ENCODE measurements around the gene FKBP5. TPM values are rescaled to one million over a fixed set of nuclear protein-coding genes. Genes with fewer than 3 reads are reported as not detected.

Gene FKBP5
- total and polyA plus RNA-seq, 8 donors: 68.1 to 209 (median 110) TPM

GRCh38 chr6:35668096-35668495 lies 20.6 kb downstream of the FKBP5 start:
- 84 to 96% (median 88%) methylated on average over 2 of the region's 2 CpGs for WGBS, 5 donors
- Histone ChIP-seq H3K4me3 (peak overlapping the region in 1 of 4 donors; percentile 14), H3K36me3 (peaks cover 2 to 48% (median 40%) of the 10 kb centered on the region in 4 donors), H3K27me3 (no peaks in the 10 kb centered on the region), H3K9me3 (no peaks in the 10 kb centered on the region), H3K4me1 (peaks cover 38 to 98% (median 69%) of the 10 kb centered on the region in 4 donors), H3K27ac (no peak overlapping the region)
- peak in 1 of 2 donors; percentile 20 for DNase-seq
- intact Hi-C loops (cut with DNase I; ENCODE audit: low total_unique reads): no loop called here
- TF ChIP-seq POLR2A (IDR thresholded peaks at IDR 0.05): no peak
- TF ChIP-seq CTCF (IDR thresholded peaks at IDR 0.05): no peak
- no peak for TF ChIP-seq POLR2AphosphoS5 (IDR thresholded peaks at IDR 0.05)

- Histone ChIP-seq H3K4me1 (peaks cover 47 to 92% (median 73%) of the 10 kb centered on the region in 4 donors), H3K9me3 (no peaks in the 10 kb centered on the region), H3K36me3 (peaks cover 0 to 29% (median 22%) of the 10 kb centered on the region in 4 donors), H3K27ac (no peak overlapping the region), H3K4me3 (no peak overlapping the region), H3K27me3 (no peaks in the 10 kb centered on the region)
- TF ChIP-seq POLR2A (IDR thresholded peaks at IDR 0.05): no peak
- TF ChIP-seq CTCF (IDR thresholded peaks at IDR 0.05): no peak
- TF ChIP-seq POLR2AphosphoS5 (IDR thresholded peaks at IDR 0.05): no peak
- TF ChIP-seq EP300 (IDR thresholded peaks at IDR 0.05): no peak
- intact Hi-C loops (cut with DNase I; ENCODE audit: low total_unique reads): no loop called here
- 71 to 85% (median 82%) methylated on average over 3 of the region's 3 CpGs for WGBS, 5 donors
- no peak for DNase-seq
Observed at GRCh38 chr6:35665573-35665972, 23.1 kb downstream of the FKBP5 start.

- H3K9me3 ChIP-seq: no peaks in the 10 kb centered on the region
- DNase-seq: no peak
- no peak overlapping the region for H3K4me3 ChIP-seq
- H3K27me3 ChIP-seq: no peaks in the 10 kb centered on the region
- peaks cover 47 to 86% (median 69%) of the 10 kb centered on the region in 4 donors for H3K4me1 ChIP-seq
- intact Hi-C loops (cut with DNase I; ENCODE audit: low total_unique reads): no loop called here
- TF ChIP-seq POLR2AphosphoS5 (IDR thresholded peaks at IDR 0.05): no peak
- no peak for TF ChIP-seq CTCF (IDR thresholded peaks at IDR 0.05)
- WGBS, 5 donors: 54 to 79% (median 65%) methylated on average over 3 of the region's 3 CpGs
- peaks cover 0 to 22% (median 17%) of the 10 kb centered on the region in 4 donors for H3K36me3 ChIP-seq
- no peak overlapping the region for H3K27ac ChIP-seq
Observed at GRCh38 chr6:35664945-35665344, 23.8 kb downstream of the FKBP5 start.

- WGBS, 5 donors: 65 to 73% (median 69%) methylated on average over 7 of the region's 7 CpGs
- peaks cover 37 to 73% (median 56%) of the 10 kb centered on the region in 4 donors for H3K4me1 ChIP-seq
- DNase-seq: peak in 1 of 2 donors; percentile 25
- H3K4me3 ChIP-seq: peak overlapping the region in 1 of 4 donors; percentile 23
- intact Hi-C loops (cut with DNase I; ENCODE audit: low total_unique reads): no loop called here
- peaks cover 0 to 21% (median 14%) of the 10 kb centered on the region in 4 donors for H3K36me3 ChIP-seq
- H3K27ac ChIP-seq: no peak overlapping the region
- H3K9me3 ChIP-seq: no peaks in the 10 kb centered on the region
- no peaks in the 10 kb centered on the region for H3K27me3 ChIP-seq
- no peak for TF ChIP-seq EP300 (IDR thresholded peaks at IDR 0.05)
- no peak for TF ChIP-seq POLR2AphosphoS5 (IDR thresholded peaks at IDR 0.05)
- no peak for TF ChIP-seq POLR2A (IDR thresholded peaks at IDR 0.05)
- no peak for TF ChIP-seq CTCF (IDR thresholded peaks at IDR 0.05)
Observed at GRCh38 chr6:35663447-35664235, 25.1 kb downstream of the FKBP5 start.

Measured in stomach (tissue), 9 donors.